Panc1 (cell line): Measurements from ENCODE around the gene ESYT2. TPM values are rescaled to one million over a fixed set of nuclear protein-coding genes. Genes with fewer than 3 reads are reported as not detected.

Experiments
- ATAC-seq: fragments of 200-7000 bp; cut with Tn5 transposase; 2 replicates; pipeline ENCODE4 v1.9.1; 2020; ENCODE audit warnings: mild to moderate bottlenecking, moderate library complexity
- BruUV-seq: library from RNA; stranded (reverse); fragments of 400-500 nt; replicated peaks from 2 replicates; lab custom pipeline; 2021; lab: Mats Ljungman, UMichigan
- CTCF ChIA-PET: fragments of 300-600 bp; sonication (Branson Sonifier 250); formaldehyde crosslinking; loops from one replicate; lab custom pipeline; 2022; ENCODE audit warnings: antibody characterized with exemption; lab: Charles Lee
- POLR2A ChIA-PET: fragments of 300-600 bp; sonication (Branson Sonifier 250); formaldehyde crosslinking; loops from one replicate; lab custom pipeline; 2022; ENCODE audit warnings: antibody characterized with exemption; lab: Charles Lee
- DNase-seq: peaks from one replicate; pipeline ENCODE4 v3.0.0-alpha.2; 2010; ENCODE audit warnings: low read depth, low spot score
- H3K27ac ChIP-seq: 2 replicates; pipeline ENCODE4 v1.5.1; 2011; ENCODE audit warnings: mild to moderate bottlenecking, low read length, inconsistent platforms
- H3K27me3 ChIP-seq: fragments of 200-500 bp; sonication (Bioruptor generic); 2 replicates; pipeline ENCODE4 v1.6.0; 2014; ENCODE audit warnings: low read length, inconsistent platforms; ENCODE audit not compliant: control insufficient read depth, insufficient read depth
- H3K36me3 ChIP-seq: fragments of 200-500 bp; sonication (Bioruptor generic); 2 replicates; pipeline ENCODE4 v1.5.1; 2014; ENCODE audit warnings: inconsistent platforms, mild to moderate bottlenecking, low read length, moderate library complexity; ENCODE audit not compliant: control insufficient read depth, insufficient read depth
- H3K4me1 ChIP-seq: 2 replicates; pipeline ENCODE4 v1.5.1; 2011; ENCODE audit warnings: inconsistent platforms, mild to moderate bottlenecking, low read length, moderate library complexity; ENCODE audit not compliant: control insufficient read depth, insufficient read depth
- H3K4me3 ChIP-seq, 2 experiments: 2 replicates each; pipeline ENCODE4 v1.5.1; 2011 to 2012; ENCODE audit warnings: low read depth in 2 of 2, low read length in 2 of 2, mild to moderate bottlenecking in 2 of 2, inconsistent platforms in 1 of 2, moderate library complexity in 1 of 2
- H3K9me3 ChIP-seq: fragments of 200-500 bp; sonication (Bioruptor generic); 2 replicates; pipeline ENCODE4 v1.5.1; 2014; ENCODE audit warnings: low read depth, mild to moderate bottlenecking, inconsistent platforms, low read length, moderate library complexity; ENCODE audit not compliant: control insufficient read depth, insufficient read depth
- POLR2AphosphoS5 ChIP-seq: IDR thresholded peaks from 2 replicates; pipeline ENCODE4 v1.6.1; 2012; ENCODE audit warnings: mild to moderate bottlenecking, low read depth, low read length, moderate library complexity
- SIN3A ChIP-seq: IDR thresholded peaks from 2 replicates; pipeline ENCODE4 v1.6.1; 2012; ENCODE audit warnings: low read depth, mild to moderate bottlenecking, low read length, moderate library complexity, borderline replicate concordance; ENCODE audit not compliant: insufficient read depth
- TCF7L2 ChIP-seq: IDR thresholded peaks from 2 replicates; pipeline ENCODE4 v1.6.1; 2011; ENCODE audit warnings: mild to moderate bottlenecking, low read depth, low read length, inconsistent platforms
- in situ Hi-C: cut with HindIII; loops from 2 replicates; pipeline ENCODE4 v1.10.0; 2016; ENCODE audit warnings: low sequenced_read_pairs, low pct_unique_long_range_greater_than_20kb
- intact Hi-C: fragments of 100-400 bp; cut with micrococcal nuclease; formaldehyde crosslinking; loops from one replicate; pipeline ENCODE4 v1.10.0; 2022; ENCODE audit not compliant: unreplicated experiment
- total RNA-seq: library from RNA; stranded (reverse); gene quantifications from one replicate; pipeline ENCODE4 v1.2.1, GENCODE V29; 2021; ENCODE audit not compliant: unreplicated experiment
- TF ChIP-seq, protein P1 (sequence below), 2 experiments: IDR thresholded peaks; 2 replicates each; pipeline ENCODE4 v1.6.1; 2011 to 2012; ENCODE audit warnings: low read depth in 2 of 2, control low read depth in 1 of 2, low read length in 1 of 2, mild to moderate bottlenecking in 1 of 2, moderate library complexity in 1 of 2; ENCODE audit not compliant: insufficient read depth in 1 of 2
- TF ChIP-seq, protein P2 (sequence below): fragments of 450-650 bp; IDR thresholded peaks from 2 replicates; pipeline ENCODE4 v1.5.1; 2017; ENCODE audit warnings: mild to moderate bottlenecking

Gene ESYT2
- total RNA-seq, 1 experiment from 2014 or later: 92.7 TPM

DNA sequence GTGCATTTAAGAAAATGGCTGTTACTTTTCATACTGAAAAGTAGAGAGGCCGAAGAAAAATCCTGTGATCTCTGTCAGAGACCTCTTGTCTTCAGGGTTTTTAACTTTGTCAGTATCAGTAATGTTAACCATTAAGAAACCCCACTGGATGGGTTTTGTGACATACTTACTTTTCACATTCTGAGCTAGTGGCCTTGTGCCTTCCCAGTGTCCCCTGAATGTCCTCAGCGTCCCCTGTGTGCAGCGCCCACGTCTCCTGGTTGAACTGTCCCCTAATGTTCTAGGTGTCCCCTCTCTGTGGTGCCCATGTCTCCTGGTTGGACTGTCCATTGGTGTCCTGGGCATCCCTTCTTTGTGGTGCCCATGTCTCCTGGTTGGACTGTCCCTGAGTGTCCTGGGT lies 36.7 kb upstream of the ESYT2 start:
- no peak overlapping the region for H3K4me3 ChIP-seq
- DNase-seq (no peak), ATAC-seq (no peak)
- CTCF ChIA-PET: no interaction called here
- TF ChIP-seq SIN3A: no peak
- TF ChIP-seq, protein P1, sequence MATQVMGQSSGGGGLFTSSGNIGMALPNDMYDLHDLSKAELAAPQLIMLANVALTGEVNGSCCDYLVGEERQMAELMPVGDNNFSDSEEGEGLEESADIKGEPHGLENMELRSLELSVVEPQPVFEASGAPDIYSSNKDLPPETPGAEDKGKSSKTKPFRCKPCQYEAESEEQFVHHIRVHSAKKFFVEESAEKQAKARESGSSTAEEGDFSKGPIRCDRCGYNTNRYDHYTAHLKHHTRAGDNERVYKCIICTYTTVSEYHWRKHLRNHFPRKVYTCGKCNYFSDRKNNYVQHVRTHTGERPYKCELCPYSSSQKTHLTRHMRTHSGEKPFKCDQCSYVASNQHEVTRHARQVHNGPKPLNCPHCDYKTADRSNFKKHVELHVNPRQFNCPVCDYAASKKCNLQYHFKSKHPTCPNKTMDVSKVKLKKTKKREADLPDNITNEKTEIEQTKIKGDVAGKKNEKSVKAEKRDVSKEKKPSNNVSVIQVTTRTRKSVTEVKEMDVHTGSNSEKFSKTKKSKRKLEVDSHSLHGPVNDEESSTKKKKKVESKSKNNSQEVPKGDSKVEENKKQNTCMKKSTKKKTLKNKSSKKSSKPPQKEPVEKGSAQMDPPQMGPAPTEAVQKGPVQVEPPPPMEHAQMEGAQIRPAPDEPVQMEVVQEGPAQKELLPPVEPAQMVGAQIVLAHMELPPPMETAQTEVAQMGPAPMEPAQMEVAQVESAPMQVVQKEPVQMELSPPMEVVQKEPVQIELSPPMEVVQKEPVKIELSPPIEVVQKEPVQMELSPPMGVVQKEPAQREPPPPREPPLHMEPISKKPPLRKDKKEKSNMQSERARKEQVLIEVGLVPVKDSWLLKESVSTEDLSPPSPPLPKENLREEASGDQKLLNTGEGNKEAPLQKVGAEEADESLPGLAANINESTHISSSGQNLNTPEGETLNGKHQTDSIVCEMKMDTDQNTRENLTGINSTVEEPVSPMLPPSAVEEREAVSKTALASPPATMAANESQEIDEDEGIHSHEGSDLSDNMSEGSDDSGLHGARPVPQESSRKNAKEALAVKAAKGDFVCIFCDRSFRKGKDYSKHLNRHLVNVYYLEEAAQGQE (IDR thresholded peaks at IDR 0.05; ENCODE audit: insufficient read depth in 1 of 2, low read depth in 2 of 2, low read length in 1 of 2): no peak
- no peak for TF ChIP-seq POLR2AphosphoS5
- TF ChIP-seq, protein P2, sequence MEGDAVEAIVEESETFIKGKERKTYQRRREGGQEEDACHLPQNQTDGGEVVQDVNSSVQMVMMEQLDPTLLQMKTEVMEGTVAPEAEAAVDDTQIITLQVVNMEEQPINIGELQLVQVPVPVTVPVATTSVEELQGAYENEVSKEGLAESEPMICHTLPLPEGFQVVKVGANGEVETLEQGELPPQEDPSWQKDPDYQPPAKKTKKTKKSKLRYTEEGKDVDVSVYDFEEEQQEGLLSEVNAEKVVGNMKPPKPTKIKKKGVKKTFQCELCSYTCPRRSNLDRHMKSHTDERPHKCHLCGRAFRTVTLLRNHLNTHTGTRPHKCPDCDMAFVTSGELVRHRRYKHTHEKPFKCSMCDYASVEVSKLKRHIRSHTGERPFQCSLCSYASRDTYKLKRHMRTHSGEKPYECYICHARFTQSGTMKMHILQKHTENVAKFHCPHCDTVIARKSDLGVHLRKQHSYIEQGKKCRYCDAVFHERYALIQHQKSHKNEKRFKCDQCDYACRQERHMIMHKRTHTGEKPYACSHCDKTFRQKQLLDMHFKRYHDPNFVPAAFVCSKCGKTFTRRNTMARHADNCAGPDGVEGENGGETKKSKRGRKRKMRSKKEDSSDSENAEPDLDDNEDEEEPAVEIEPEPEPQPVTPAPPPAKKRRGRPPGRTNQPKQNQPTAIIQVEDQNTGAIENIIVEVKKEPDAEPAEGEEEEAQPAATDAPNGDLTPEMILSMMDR: no peak
- no peak for TF ChIP-seq TCF7L2
- POLR2A ChIA-PET: no interaction called here
- H3K27me3 ChIP-seq: no peaks in the 10 kb centered on the region
- H3K9me3 ChIP-seq: no peaks in the 10 kb centered on the region
- H3K36me3 ChIP-seq: no peaks in the 10 kb centered on the region
- no TSS peak for BruUV-seq
- peaks cover 26% of the 10 kb centered on the region for H3K4me1 ChIP-seq
- in situ Hi-C loops: no loop called here
- no peak overlapping the region for H3K27ac ChIP-seq
- intact Hi-C loops: no loop called here

DNA sequence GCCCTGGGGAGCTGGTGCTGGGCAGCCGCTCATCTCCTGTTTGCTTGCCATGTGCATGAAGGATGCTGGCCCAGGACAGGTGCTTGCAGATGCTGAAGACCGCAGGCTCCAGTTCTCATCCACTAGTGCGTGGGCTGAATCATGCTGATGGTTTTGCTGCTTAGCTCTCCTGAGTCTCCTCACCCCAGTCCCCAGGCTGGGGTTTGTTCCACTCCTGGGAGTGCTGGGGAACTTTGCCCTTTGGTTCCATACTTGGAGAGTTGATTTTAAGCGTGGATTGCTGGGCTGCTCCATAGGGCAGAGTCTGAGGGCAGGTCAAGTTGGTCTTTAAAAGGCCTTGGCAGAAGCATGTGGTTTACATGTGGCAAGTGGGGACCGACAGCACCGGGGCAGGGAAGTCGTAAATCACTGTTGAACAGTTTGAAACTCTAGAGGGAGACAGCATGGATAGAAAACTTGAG lies 36.2 kb upstream of the ESYT2 start:
- CTCF ChIA-PET: no interaction called here
- in situ Hi-C loops: no loop called here

More for the DNA sequence above, 36.2 kb upstream of the ESYT2 start:
- POLR2A ChIA-PET: no interaction called here
- intact Hi-C loops: no loop called here
- DNase-seq: no peak
- no peak overlapping the region for H3K4me3 ChIP-seq
- H3K27me3 ChIP-seq: no peaks in the 10 kb centered on the region
- TF ChIP-seq, protein P1 (IDR thresholded peaks at IDR 0.05; ENCODE audit: insufficient read depth in 1 of 2, low read depth in 2 of 2, low read length in 1 of 2): no peak
- TF ChIP-seq TCF7L2: no peak
- TF ChIP-seq SIN3A: no peak
- TF ChIP-seq, protein P2: no peak
- no peak for TF ChIP-seq POLR2AphosphoS5
- BruUV-seq: no TSS peak
- H3K4me1 ChIP-seq: peaks cover 31% of the 10 kb centered on the region
- H3K27ac ChIP-seq: peak overlapping the region; percentile 84; the same call in 1 of the 2 replicates
- H3K9me3 ChIP-seq: no peaks in the 10 kb centered on the region
- no peak for ATAC-seq
- H3K36me3 ChIP-seq: no peaks in the 10 kb centered on the region
